ENCODE measurements around the gene SYNE1. TPM values are rescaled to one million over a fixed set of nuclear protein-coding genes. Genes with fewer than 3 reads are reported as not detected.

Gene SYNE1
- polyA plus RNA-seq, 1 donor from 2014 or later, result 38.5 TPM

- no peak for TF ChIP-seq POLR2AphosphoS5 (IDR thresholded peaks at IDR 0.05)
- TF ChIP-seq RAD21 (conservative IDR thresholded peaks at IDR 0.05), result no peak
- no peak for TF ChIP-seq SMC3 (conservative IDR thresholded peaks at IDR 0.05; ENCODE audit: poor library complexity)
- TF ChIP-seq REST (IDR thresholded peaks at IDR 0.05; ENCODE audit: borderline replicate concordance), result no peak
- TF ChIP-seq, protein P1, sequence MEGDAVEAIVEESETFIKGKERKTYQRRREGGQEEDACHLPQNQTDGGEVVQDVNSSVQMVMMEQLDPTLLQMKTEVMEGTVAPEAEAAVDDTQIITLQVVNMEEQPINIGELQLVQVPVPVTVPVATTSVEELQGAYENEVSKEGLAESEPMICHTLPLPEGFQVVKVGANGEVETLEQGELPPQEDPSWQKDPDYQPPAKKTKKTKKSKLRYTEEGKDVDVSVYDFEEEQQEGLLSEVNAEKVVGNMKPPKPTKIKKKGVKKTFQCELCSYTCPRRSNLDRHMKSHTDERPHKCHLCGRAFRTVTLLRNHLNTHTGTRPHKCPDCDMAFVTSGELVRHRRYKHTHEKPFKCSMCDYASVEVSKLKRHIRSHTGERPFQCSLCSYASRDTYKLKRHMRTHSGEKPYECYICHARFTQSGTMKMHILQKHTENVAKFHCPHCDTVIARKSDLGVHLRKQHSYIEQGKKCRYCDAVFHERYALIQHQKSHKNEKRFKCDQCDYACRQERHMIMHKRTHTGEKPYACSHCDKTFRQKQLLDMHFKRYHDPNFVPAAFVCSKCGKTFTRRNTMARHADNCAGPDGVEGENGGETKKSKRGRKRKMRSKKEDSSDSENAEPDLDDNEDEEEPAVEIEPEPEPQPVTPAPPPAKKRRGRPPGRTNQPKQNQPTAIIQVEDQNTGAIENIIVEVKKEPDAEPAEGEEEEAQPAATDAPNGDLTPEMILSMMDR (IDR thresholded peaks at IDR 0.05; ENCODE audit: poor library complexity, severe bottlenecking), result no peak
- H3K79me2 ChIP-seq (replicated peaks; ENCODE audit: insufficient read depth, low read length), result no peaks in the 10 kb centered on the region
- no peaks in the 10 kb centered on the region for H4K20me1 ChIP-seq (ENCODE audit: insufficient read depth)
- H3F3A ChIP-seq (ENCODE audit: insufficient read depth, low read length, poor library complexity, severe bottlenecking), result peaks cover under 1% of the 10 kb centered on the region
- no peaks in the 10 kb centered on the region for H3K9me2 ChIP-seq (ENCODE audit: insufficient read depth, low read length)
- H3K4me2 ChIP-seq (ENCODE audit: low read length), result no peak overlapping the region
- no peaks in the 10 kb centered on the region for H3K36me3 ChIP-seq (ENCODE audit: insufficient read depth, low read length)
- H3K27me3 ChIP-seq (ENCODE audit: insufficient read depth, low read depth, low read length), result no peaks in the 10 kb centered on the region
- no peak overlapping the region for H3K27ac ChIP-seq (ENCODE audit: low read length)
- H2AFZ ChIP-seq (ENCODE audit: low read depth, low read length), result no peak overlapping the region
- no peak overlapping the region for H3K9ac ChIP-seq (ENCODE audit: low read length)
- no peaks in the 10 kb centered on the region for H3K9me3 ChIP-seq (ENCODE audit: low read length)
- no peak overlapping the region for H3K4me3 ChIP-seq (ENCODE audit: low read length)
Observed at GRCh38 chr6:152386131-152386530, 251.0 kb downstream of the SYNE1 start.

DNA sequence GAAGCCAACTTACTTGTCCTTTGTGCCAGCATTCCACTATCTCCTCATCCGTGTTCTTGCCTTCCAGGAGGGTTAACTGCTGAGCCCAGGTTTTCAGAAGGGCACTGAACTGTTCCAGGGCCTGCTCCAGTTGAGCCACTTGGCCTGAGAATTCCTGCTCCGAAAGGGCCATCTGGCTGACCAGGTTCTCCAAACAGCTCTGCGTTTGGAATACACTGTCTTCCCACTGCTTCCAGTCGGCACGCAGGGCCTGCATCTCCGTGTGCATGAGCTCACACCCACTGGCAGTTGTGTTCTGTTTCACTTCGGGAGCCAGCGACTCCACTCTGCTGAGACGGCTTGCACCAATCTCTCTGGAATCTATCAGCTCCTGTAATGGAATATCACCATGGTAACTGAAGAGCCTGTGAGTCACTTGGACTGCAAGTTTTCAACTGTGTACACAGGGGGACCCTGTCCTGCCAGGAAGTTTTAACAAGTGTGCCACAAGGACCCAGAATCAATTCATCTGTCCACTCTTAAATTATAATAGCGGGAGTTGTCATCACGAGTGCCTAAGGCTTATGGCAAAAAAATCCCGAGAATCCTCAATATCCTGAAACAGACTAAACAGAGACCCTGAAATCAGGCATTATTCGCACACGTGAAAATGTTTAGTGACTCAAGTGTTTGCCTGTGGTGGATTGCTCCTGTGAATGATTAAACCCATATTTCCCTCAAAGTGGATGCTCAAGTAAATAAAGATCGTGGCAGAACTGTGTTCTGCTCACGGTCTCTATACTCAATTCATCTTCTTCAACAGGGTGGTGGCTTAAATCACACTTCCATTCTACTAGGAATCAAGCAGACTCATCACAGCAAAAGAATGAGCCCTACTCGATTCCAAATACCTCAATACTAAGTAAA lies 255.9 kb downstream of the SYNE1 start:
- H2AFZ ChIP-seq (ENCODE audit: low read depth, low read length), result no peak overlapping the region
- peak overlapping the region; percentile 15 for H3K4me2 ChIP-seq (ENCODE audit: low read length)
- peak overlapping the region; percentile 48 for H3K9ac ChIP-seq (ENCODE audit: low read length)

More for the DNA sequence above, 255.9 kb downstream of the SYNE1 start:
- H3K9me3 ChIP-seq (ENCODE audit: low read length), result no peaks in the 10 kb centered on the region
- no peaks in the 10 kb centered on the region for H3K27me3 ChIP-seq (ENCODE audit: insufficient read depth, low read depth, low read length)
- no peaks in the 10 kb centered on the region for H3K36me3 ChIP-seq (ENCODE audit: insufficient read depth, low read length)
- no peak for TF ChIP-seq EP300 (conservative IDR thresholded peaks at IDR 0.05; ENCODE audit: poor library complexity, severe bottlenecking)
- TF ChIP-seq TAF1 (IDR thresholded peaks at IDR 0.05; ENCODE audit: low read depth), result no peak
- peak; percentile 47 for TF ChIP-seq POLR2AphosphoS5 (IDR thresholded peaks at IDR 0.05)
- peak; percentile 82 for TF ChIP-seq REST (IDR thresholded peaks at IDR 0.05; ENCODE audit: borderline replicate concordance)
- TF ChIP-seq, protein P1 (IDR thresholded peaks at IDR 0.05; ENCODE audit: poor library complexity, severe bottlenecking), result no peak
- no peak for TF ChIP-seq MXI1 (conservative IDR thresholded peaks at IDR 0.05; ENCODE audit: poor library complexity, severe bottlenecking)
- H3K27ac ChIP-seq (ENCODE audit: low read length), result peak overlapping the region; percentile 57
- H3K4me3 ChIP-seq (ENCODE audit: low read length), result peak overlapping the region; percentile 51
- H3K9me2 ChIP-seq (ENCODE audit: insufficient read depth, low read length), result no peaks in the 10 kb centered on the region
- no peaks in the 10 kb centered on the region for H3K79me2 ChIP-seq (replicated peaks; ENCODE audit: insufficient read depth, low read length)
- no peaks in the 10 kb centered on the region for H4K20me1 ChIP-seq (ENCODE audit: insufficient read depth)
- H3F3A ChIP-seq (ENCODE audit: insufficient read depth, low read length, poor library complexity, severe bottlenecking), result peaks cover 4% of the 10 kb centered on the region
